Osteocyte (in vitro differentiated cells): Measurements from ENCODE around the gene C1RL. TPM values are rescaled to one million over a fixed set of nuclear protein-coding genes. Genes with fewer than 3 reads are reported as not detected.

Experiments
- DNase-seq: peaks from one replicate; pipeline ENCODE4 v3.0.0; 2021; ENCODE audit warnings: mixed read lengths; ENCODE audit not compliant: unreplicated experiment; ENCODE audit errors: extremely low spot score
- H3K27ac Mint-ChIP-seq: one replicate; pipeline ENCODE4 v1.8.0; 2021; ENCODE audit warnings: mild to moderate bottlenecking, mixed read lengths; ENCODE audit not compliant: unreplicated experiment
- H3K27me3 Mint-ChIP-seq: one replicate; pipeline ENCODE4 v1.8.0; 2021; ENCODE audit warnings: mixed read lengths; ENCODE audit not compliant: unreplicated experiment
- H3K36me3 Mint-ChIP-seq: one replicate; pipeline ENCODE4 v1.8.0; 2021; ENCODE audit warnings: mixed read lengths; ENCODE audit not compliant: unreplicated experiment
- H3K4me1 Mint-ChIP-seq: one replicate; pipeline ENCODE4 v1.8.0; 2021; ENCODE audit warnings: mixed read lengths; ENCODE audit not compliant: unreplicated experiment
- H3K4me3 Mint-ChIP-seq: one replicate; pipeline ENCODE4 v1.8.0; 2021; ENCODE audit warnings: mild to moderate bottlenecking, moderate library complexity, mixed read lengths; ENCODE audit not compliant: unreplicated experiment
- H3K9me3 Mint-ChIP-seq: one replicate; pipeline ENCODE4 v1.8.0; 2021; ENCODE audit warnings: mixed read lengths; ENCODE audit not compliant: unreplicated experiment
- total RNA-seq: library from RNA; stranded (reverse); gene quantifications from 2 replicates; pipeline ENCODE4 v1.2.1, GENCODE V29; 2021
- TF ChIP-seq, protein P1 (sequence below): fragments of 200-600 bp; sonication (generic); IDR thresholded peaks from 2 replicates; pipeline ENCODE4 v1.5.0; 2021; ENCODE audit warnings: antibody characterized with exemption, mild to moderate bottlenecking, moderate library complexity

C1RL gene
- total RNA-seq, 1 donor from 2014 or later = 22.3 TPM

- H3K27ac Mint-ChIP-seq = no peak overlapping the region
- TF ChIP-seq, protein P1, sequence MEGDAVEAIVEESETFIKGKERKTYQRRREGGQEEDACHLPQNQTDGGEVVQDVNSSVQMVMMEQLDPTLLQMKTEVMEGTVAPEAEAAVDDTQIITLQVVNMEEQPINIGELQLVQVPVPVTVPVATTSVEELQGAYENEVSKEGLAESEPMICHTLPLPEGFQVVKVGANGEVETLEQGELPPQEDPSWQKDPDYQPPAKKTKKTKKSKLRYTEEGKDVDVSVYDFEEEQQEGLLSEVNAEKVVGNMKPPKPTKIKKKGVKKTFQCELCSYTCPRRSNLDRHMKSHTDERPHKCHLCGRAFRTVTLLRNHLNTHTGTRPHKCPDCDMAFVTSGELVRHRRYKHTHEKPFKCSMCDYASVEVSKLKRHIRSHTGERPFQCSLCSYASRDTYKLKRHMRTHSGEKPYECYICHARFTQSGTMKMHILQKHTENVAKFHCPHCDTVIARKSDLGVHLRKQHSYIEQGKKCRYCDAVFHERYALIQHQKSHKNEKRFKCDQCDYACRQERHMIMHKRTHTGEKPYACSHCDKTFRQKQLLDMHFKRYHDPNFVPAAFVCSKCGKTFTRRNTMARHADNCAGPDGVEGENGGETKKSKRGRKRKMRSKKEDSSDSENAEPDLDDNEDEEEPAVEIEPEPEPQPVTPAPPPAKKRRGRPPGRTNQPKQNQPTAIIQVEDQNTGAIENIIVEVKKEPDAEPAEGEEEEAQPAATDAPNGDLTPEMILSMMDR = no peak
- peaks cover 10% of the 10 kb centered on the region for H3K36me3 Mint-ChIP-seq
- DNase-seq = no peak
- H3K4me3 Mint-ChIP-seq = no peak overlapping the region
- peaks cover 16% of the 10 kb centered on the region for H3K4me1 Mint-ChIP-seq
- H3K27me3 Mint-ChIP-seq = peaks cover 16% of the 10 kb centered on the region
- peaks cover 12% of the 10 kb centered on the region for H3K9me3 Mint-ChIP-seq
Observed at GRCh38 chr12:7106082-7106481, 2.9 kb downstream of the C1RL start.

- TF ChIP-seq, protein P1 = no peak
- no peak for DNase-seq
- peaks cover 12% of the 10 kb centered on the region for H3K9me3 Mint-ChIP-seq
- peaks cover 16% of the 10 kb centered on the region for H3K27me3 Mint-ChIP-seq
- H3K27ac Mint-ChIP-seq = no peak overlapping the region
- H3K36me3 Mint-ChIP-seq = peaks cover 10% of the 10 kb centered on the region
- peaks cover 11% of the 10 kb centered on the region for H3K4me1 Mint-ChIP-seq
- H3K4me3 Mint-ChIP-seq = no peak overlapping the region
Observed at GRCh38 chr12:7103837-7104584, 5.0 kb downstream of the C1RL start.

DNA sequence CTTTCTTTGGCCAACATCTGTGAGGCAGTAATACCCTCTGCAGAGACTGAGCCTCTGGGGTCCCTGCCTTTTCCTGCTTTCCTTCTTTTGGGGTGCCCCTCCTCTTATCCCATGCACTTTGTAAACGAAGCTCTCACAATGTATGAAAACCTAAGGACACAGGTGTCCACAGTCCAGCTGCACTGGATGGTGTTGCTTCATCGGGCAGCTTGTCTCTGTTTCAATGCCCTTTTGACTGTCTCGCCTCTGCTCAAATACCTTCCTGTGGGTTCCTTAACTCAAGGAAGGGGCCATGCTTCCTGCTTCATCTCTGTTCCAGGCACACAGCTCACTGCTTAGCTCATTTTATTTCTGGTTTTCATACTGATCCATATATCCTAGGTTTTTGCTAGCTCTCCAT is 6.4 kb downstream of the C1RL start:
- TF ChIP-seq, protein P1 = no peak
- H3K27ac Mint-ChIP-seq = no peak overlapping the region
- peaks cover 12% of the 10 kb centered on the region for H3K9me3 Mint-ChIP-seq
- H3K36me3 Mint-ChIP-seq = peaks cover 10% of the 10 kb centered on the region
- no peaks in the 10 kb centered on the region for H3K4me1 Mint-ChIP-seq
- no peak overlapping the region for H3K4me3 Mint-ChIP-seq
- H3K27me3 Mint-ChIP-seq = peaks cover 16% of the 10 kb centered on the region
- no peak for DNase-seq

DNA sequence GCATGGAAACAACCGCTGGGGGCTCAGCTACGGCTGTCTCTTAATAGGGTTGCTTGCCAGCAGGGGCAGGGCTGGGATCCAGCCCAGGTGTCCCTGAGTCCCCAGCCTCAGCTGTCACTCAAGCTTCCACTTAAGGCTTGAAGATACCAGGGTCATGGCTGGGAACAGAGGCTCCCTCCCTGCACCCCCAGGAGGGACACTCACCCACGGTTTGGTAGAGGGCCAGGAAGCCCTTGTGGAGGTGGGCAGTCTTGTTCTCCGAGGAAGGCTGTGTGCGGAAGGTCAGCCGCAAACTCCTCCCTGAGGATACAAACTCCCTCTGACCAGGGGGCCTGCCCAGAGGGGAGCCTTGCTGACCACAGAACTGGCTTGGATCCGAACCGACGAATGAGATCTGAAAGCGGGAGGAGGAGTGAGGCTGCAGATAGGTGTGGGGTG is 7.3 kb downstream of the C1RL start:
- no peaks in the 10 kb centered on the region for H3K4me1 Mint-ChIP-seq
- TF ChIP-seq, protein P1 = no peak
- peaks cover 12% of the 10 kb centered on the region for H3K9me3 Mint-ChIP-seq
- peaks cover 16% of the 10 kb centered on the region for H3K27me3 Mint-ChIP-seq
- no peak overlapping the region for H3K27ac Mint-ChIP-seq
- DNase-seq = no peak
- peaks cover 10% of the 10 kb centered on the region for H3K36me3 Mint-ChIP-seq
- H3K4me3 Mint-ChIP-seq = no peak overlapping the region

DNA sequence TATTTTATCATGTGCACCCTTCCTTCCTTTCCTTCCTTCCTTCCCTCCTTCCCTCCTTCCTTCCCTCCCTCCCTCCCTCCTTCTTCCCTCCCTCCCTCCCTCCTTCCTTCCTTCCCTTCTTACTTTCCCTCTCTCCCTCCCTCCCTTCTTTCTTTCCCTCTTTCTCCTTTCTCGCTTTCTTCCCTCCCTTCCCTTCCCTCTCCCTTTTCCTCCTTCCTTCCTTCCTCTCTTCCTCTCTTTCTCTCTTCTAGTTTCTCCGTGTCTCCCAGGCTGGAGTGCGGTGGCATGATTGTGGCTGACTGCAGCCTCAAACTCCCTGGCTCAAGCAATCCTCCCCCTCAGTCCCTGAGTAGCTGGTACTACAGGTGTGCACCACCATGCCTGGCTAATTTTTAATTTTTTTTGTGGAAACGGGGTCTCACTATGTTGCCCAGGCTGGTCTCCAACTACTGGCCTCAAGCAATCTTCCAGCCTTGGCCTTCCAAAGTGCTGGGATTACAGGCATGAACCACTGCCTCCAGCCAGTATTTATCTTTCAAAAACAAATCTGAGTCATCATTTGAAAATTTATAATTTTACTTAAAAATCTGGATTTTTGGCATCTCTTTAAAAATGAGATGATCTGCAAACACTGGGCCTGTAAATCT is 7.8 kb downstream of the C1RL start:
- Mint-ChIP-seq H3K27ac (no peak overlapping the region), H3K9me3 (peaks cover 8% of the 10 kb centered on the region), H3K4me1 (no peaks in the 10 kb centered on the region), H3K36me3 (peaks cover 6% of the 10 kb centered on the region), H3K4me3 (no peak overlapping the region), H3K27me3 (peaks cover 16% of the 10 kb centered on the region)
- no peak for DNase-seq
- TF ChIP-seq, protein P1 = no peak
